NOMO-1 (cell line): ENCODE data around the gene RNF26.

Experiments
- DNase-seq, 2 experiments: peaks; one replicate each; lab custom pipeline; 2025; ENCODE audit not compliant: unreplicated experiment in 2 of 2; lab: John Stamatoyannopoulos, UW

RNF26 gene

GRCh38 chr11:119347940-119348605 lies 13.7 kb downstream of the RNF26 start:
- DNase-seq, result no peak

DNA sequence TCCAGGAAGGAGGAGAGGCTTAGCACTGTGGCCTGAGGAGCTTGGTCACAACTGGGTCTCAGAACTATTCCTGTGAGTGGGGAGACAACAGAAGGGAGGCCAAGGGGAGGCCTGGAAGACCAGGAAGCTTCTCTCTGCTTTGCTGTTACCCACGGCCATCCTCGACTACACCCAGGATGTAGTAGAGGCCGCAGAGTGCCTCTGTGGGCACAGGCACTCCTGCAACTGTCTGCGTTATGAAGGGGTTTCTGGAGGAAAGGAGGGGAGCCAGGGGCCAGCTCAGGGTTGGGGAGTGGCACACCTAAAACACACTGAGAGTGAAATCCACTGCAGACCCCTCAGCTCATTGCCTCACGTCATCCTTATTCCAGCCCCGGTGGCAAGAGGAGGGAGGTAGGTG lies 16.0 kb downstream of the RNF26 start:
- no peak for DNase-seq

DNA sequence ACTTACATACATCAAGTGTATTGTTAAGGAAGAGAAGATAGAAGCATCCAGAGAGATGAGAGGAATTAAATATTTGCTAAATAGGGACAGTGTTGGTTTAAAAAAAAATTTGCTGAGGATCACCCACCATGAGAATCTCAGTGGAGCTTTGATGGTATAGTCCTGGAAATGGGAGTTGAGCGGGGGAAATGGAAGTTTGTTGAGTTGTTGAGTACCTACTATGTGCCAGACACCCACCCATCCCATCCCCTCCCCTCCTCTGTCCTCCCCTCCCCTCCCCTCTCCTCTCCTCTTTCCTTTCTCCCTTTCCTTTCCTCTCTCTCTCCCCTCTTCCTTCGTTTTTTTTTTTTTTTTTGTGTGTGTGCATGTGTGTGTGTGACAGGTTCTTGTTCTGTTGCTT lies 16.9 kb downstream of the RNF26 start:
- DNase-seq, result no peak

DNA sequence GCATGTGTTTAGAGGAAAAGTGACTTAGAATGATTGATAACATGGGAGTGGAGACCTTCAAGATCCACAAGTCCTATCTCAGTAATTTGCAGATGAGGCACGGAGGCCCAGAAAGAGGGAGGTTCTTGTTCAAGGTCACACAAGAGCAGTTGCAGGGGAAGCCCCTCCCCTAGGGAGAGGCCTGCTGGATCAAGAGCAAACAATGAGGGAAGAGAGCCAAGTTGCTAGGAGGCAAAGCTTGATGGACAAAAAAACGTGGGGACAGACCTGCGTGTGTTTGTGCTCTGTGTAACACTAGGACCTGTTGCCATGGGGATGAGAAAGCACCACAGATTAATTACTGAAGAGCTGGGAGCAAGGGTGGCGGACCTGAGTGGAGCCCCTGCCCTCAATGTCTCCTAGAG lies 18.5 kb downstream of the RNF26 start:
- no peak for DNase-seq

DNA sequence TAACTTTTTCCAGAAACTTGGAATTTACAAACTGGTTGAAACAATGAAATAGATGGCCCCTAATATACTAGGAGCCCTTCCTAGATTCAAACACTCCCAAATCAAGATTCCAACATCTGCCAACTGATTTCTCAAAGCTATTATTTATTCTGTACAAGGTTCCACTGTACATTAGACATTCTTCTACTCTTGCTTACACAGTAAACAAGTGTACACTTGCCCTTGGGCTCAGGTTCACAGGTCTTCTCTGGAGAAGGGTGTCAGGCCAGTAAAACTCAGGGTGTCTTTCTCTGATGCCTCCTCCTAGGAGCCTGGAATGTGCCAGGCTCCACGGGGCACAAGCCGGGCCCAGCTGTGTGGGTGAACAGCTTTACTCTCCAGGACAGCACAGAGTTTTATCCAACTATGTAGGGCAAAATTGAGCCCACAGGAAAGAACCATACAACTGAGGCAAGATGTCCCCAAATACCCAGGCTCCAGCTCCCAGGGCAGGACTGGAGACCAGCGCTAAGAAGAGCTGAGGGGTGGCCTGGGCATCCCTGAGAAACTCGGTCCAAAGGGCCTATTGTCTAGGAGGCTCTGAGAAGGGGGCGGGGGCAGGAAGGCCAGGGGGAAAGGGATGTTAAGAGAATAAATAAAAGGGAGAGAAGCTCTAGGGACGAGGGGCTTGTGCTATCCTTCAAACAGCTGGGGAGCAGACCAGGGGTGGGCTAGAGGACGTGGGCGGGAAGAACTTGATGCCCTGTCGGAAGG lies 20.9 kb downstream of the RNF26 start:
- no peak for DNase-seq

- peak; percentile 49 to 53 for DNase-seq
These were observed 22.2 kb downstream of the RNF26 start for GRCh38 chr11:119356349-119357031.

- DNase-seq, result no peak
These were observed 22.7 kb downstream of the RNF26 start for GRCh38 chr11:119357074-119357473.

DNA sequence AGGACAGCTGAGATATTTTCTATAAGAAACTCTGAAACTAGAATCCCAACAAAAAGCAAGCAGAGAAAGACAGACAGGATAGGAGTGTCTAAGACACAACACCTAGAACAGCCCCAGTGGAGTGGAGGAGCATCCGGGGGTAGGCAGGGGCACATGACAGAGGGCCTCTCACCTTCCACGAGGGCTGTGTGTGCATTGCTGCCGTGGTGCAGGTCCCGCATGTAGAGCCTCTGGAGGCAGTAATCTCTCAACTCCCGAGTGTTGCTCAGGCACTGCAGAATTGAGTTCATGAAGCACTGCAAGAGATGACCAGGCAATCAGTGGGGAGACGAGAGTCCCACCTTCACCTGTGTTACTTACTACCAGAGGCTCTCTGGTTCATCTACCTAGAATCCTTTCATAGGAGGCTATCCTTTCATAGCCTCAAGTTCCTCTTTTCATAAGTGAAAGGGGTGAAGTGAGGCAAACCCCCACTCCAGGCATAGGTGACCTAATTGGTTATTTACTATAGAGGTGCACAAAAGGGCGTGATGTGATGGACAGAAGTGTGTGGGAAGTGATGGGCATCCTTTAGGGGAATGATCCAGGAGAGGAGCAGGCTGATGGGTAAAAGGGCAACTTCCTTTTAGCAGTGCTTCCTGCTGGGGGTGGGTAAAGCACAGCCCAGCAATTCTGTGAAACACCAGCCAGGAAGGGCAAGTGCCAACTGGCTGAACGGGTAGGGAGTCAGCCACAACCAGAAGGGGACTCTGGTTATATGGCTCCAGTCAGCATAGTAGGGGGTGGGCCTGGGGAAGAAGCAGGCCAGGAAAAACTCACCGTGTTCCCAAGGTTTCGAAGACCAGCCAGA lies 25.3 kb downstream of the RNF26 start:
- DNase-seq, result peak; percentile 31 to 40

DNA sequence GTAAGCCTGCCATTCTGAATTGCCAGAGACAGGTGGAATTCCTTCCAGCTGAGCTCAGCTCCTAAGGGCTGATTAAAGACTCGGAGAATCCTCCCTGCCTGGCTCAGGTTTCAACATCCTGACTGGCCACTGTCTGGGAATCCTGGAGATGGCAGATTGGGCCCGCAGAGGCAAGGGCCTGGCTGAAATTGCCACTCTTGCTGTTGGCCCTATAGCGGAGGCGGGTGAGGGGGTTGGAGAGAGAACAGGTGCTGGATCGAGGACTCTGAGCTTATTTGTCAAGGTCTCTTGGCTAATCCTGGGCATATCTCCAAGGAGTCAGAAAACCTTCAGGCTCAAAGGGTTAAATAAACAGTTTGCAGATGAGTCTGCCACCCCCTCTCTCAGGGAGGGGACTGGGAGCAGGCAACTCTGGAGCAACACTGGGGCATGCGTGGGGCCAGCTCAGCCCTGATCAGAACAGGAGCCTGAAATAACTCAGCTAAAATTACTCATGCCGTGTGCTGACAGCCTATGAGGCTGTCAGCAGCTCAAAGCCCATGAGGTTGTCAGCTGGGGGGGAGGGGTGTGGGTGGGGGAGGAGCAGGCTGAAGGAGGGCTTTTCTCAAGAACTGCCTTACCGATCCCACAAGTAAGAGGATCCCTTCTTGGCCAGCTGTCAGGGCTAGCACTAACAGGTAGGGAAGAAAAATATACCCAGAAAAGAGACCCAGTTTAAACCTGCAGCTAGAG lies 26.9 kb downstream of the RNF26 start:
- peak; percentile 53 to 81 for DNase-seq

DNA sequence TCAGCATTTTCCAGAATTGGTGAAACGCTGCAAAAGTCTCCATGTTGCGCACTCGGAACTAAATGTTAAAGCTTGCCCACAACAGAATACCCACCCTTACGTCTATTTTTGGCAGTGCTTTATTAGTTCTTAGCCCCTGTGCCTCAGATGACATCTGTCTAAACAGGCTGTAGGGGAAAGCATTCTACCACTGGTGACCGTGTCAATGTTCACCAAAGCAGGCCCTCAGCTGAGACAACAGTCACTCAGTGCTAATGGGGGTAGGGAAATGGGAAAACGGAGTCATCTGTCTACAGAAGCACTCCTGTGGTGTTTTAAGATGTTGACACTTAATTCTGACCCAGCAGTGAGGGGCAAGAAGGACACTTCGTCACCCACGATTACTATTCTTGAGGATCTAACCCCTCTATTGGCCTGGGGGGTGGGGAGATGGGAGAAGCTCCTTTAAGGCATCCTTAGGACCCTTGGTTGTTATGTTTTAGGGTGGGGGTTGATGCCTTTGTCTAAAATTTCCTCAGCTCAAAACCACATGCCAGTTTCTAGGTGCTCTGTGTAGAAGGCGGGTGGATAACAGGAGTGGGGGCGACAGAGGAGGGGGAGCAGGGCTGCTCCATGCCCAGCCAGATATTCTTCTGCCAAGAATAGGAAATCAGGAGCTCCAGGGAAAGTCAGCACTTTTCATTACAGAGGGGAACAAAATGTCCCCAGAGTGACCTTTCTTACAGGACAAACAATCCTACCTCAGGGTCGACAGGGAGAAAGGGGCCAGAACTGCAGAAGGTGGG lies 27.8 kb downstream of the RNF26 start:
- DNase-seq, result no peak

DNA sequence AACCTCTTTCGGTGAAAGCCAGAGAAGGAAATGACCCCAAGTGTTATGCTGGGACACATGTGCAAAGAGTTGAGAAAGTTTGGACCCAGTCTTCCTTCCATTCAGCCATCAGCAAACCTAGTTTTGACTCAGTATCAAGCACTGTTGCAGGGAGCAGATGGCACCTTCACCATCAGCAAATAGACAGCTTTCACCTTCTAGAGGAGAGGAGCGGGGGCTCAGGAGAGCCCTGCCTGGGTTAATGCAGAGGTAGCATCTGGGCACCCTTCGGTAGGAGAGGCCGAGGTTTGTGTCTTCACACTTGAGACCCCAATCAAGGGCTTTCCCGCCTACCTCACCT lies 28.4 kb downstream of the RNF26 start:
- DNase-seq, result no peak

DNA sequence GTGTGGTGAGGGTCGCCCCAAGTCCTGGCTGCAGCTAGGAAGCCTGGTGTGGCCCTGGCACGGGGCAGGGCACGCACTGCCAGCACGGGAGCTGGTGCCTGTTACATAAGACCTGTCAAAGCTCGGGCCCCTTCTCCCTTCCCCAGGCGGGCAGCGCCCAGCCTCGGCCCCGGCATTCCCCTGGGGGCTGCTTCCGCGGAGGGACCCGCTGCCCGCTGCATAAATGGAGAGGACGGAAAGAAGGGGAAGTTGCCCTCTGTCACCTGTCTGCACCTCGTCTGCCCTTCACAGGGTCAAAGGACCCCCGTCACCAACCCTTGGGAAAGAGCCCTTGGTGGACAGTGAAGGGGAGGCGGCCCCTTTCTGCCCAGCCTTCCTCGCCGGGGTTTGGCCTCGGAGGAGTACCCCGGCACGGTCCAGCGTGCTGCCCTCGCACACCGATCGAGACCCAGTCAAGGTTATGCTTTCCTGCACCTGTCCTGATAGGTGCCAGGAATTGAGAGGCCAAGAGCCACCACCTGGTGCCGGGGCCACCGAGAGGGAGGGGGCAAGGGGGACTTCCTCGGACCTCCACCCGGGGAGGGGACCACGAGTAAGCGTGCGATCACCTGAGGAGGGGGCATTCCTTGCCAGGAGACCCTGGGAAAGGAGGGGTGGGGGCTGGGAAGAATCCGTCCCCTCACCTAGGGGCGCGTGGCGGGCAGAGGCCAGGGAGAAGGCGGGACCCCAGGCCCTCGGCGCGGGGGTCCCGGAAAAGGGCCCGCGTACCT lies 28.9 kb downstream of the RNF26 start:
- no peak for DNase-seq

GRCh38 chr11:119363851-119364590 lies 29.7 kb downstream of the RNF26 start:
- peak; percentile 49 to 57 for DNase-seq

DNA sequence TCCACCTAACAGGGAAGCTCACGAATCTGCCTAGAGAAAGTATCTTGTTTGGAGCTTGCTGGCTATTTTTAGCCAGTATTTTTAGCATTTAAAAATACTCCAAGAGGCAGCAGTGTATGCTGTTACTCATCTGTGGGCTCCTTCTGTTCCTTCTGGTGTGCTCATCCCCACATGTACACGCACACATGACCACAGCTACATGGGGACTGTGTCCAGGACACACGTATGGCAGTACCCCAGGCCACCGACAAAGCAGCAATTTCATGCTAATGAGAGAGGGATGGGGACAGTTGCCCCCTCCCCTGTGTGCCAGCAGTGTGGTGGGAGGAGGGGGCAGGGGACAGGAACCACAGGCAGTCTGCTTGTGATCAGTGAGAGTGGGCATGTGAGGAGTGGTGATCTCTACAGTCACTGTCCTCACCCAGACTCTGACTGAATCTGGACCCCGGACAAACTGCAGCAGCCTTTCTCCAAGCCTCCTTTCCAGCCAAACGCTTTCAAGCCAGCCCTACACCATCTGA lies 30.8 kb downstream of the RNF26 start:
- no peak for DNase-seq

DNA sequence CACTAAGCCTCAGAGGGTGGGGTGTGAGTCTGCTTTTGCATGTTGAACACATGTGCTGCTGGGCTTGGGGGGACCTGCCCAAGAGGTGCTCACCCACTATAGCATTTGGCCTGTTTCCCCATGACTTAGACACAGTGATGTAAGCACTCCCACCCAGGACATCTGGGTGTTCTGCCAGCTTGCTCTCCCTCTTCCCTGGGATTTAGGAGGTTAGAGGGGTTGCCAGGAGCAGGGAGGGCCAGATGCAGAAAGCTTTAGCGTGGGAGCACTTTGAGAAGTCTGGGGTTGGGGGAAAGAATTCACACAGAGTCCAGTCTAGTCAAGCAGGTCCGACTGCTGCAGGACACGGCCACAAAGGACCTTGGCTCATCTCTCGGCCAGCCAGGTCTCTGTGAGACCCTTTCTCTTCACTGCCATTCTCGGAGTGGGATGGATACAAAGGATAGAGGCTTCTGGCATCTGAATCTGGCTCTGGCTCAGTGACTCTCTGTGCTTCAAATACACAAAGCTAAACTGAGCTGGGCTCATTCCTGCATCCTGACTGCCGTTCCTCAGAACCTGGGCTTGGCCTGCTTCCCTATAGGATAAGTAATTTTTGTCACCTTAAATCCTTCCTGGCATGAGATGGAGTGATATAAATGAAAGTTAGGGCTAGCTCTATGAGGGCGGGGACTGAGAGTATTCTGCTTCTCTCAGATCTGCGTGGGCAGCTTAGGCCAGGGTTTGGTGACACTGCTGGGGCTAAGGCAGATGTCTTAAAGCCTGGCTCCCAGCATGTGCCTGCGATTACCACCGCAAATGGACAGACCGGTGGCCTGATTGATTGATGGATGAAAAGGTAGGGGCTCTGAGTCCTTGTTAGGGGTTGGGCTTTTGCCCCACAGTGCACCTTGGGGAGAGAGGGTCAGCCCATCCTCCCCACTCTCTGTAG lies 32.6 kb downstream of the RNF26 start:
- no peak for DNase-seq

GRCh38 chr11:119367661-119368120 lies 33.4 kb downstream of the RNF26 start:
- peak; percentile 73 to 86 for DNase-seq
